Left renal cortex interstitium (tissue), 4 donors: ENCODE results near the gene TAS1R2. TPM values are rescaled to one million over a fixed set of nuclear protein-coding genes. Genes with fewer than 3 reads are reported as not detected.
"Not testable (repeated sequence)": the region's sequence is repeated elsewhere in the genome, so short reads cannot be mapped to it uniquely, and the experiment has no call there.

Experiments
- DNase-seq, 4 donors: peaks; one replicate each; pipeline ENCODE4 v3.0.0-alpha.2; 2013; ENCODE audit warnings: low read depth in 4 of 4, low spot score in 2 of 4, missing footprints in 1 of 4
- polyA plus RNA-seq, 4 donors: library from polyadenylated mRNA; unstranded; fragments of 120-200 nt; gene quantifications; one replicate each; pipeline ENCODE4 v1.2.1, GENCODE V29; 2013; ENCODE audit not compliant: insufficient read length in 4 of 4

The TAS1R2 gene
- polyA plus RNA-seq, 4 donors = not detected

DNA sequence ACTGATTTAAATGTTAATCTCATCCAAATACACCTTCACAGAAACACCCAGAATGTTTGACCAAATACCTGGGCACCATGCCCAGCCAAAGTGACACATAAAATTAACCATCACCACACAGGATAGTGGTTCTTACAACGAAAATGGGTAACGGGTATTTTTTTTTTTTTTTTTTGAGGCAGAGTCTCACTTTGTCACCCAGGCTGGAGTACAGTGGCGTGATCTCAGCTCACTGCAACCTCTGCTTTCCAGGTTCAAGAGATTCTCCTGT is 11.1 kb upstream of the TAS1R2 start:
- not testable (repeated sequence) for DNase-seq

DNA sequence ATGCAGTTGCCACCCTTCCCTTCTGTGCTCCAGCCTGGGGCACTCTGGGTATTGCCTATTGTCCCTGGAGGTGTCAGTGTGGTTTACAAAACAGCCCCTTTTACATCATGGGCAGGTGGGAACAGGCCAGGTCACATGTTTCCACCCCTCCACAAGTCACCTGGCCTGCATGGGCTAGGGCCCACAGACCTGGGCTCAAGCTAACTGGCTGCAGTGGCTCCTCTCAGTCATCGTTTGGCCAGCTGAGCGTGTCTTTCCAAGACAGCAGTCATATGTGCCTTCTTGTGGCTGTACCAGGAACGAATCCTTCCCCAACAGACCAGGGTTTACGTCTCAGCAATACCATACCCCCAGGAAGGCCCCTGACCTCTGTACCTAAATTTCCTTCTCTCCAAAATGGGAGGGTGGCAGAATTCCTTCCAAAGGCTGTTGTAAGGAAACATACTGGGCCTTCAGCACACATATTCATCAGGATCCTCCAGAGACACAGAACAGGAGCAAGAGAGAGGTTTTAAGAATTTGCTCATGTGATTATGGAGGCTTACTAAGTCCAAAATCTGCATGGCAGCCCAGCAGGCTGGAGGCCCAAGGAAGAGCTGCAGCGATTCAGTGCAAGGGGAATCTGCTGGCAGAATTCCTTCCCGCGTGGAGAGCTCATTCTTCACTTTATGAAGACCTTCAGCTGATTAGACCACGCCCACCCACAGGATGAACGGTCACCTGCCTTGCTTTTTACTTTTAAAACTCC is 10.6 kb upstream of the TAS1R2 start:
- DNase-seq = no peak

DNA sequence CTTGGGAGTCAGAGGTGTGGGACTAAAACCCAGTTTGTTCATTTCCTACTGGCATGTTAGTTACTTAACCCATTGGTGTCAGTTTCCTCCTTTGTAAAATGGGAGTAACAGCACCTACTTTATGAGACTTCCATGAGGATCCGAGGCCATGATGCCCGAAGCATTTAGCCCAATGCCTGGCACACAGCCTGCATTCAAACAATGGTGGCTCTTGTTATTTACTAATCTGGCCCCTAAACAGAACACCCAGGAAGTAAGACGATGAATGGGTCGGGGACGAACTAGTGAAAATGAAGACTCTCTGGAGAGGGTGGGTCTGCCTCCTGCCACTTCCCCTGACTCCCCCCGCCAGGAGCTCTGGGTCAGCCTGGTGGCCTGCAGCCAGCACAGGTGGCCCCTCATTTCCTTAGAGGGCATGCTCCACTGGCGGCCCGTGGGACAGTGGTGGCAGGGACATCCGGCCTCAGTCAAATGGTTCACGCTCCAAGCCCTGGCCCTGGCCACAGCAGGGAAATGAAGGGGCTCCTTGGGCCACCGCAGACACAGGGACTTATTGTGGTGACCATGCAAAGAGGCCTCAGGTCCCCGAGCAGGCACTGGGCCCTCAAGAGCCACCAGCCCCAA is 9.5 kb upstream of the TAS1R2 start:
- no peak for DNase-seq

GRCh38 chr1:18868354-18868753 is 8.9 kb upstream of the TAS1R2 start:
- no peak for DNase-seq

DNA sequence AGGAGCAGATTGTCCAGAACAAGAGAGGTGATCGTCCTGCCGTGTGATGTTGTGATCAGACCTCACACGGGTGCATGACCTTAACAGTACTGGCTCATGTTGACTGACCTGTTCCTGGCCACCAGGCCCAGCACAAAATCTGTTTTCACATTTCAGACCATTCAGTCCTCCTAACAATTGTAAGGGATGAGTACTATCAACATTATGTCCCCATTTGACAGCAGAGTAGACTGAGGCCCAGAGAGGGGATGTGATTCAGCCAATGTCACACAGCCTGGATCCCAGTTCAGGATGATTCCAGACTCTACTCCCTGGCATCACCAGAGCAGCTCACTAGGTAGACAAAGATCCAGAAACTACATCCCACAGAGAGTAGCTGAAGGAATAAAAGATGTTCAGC is 7.4 kb upstream of the TAS1R2 start:
- DNase-seq = no peak

- no peak for DNase-seq
Observed at GRCh38 chr1:18866314-18866713, 6.9 kb upstream of the TAS1R2 start.

- DNase-seq = no peak
Observed at GRCh38 chr1:18865176-18865575, 5.7 kb upstream of the TAS1R2 start.

DNA sequence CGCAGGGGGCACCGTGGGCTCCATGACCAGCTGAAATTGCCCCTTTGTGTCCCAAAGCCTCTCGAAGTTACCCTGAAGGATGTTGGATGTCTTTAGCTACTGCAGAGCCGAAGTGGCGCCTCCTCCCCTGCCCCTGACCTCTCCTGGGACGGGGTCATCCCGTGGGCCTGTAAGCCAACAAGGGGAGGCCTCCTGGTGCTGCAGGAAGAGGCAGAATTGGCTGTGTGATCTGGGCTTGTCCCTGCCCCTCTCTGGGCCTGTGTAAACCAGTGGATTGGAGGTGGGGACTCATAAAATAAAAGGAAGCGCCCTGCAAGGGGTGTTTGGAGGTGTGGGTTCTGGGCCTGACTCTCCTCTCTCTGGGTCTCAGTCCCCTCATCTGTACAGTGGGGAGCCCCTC is 2.1 kb upstream of the TAS1R2 start:
- no peak for DNase-seq

GRCh38 chr1:18861082-18861481 is 1.6 kb upstream of the TAS1R2 start:
- no peak for DNase-seq

DNA sequence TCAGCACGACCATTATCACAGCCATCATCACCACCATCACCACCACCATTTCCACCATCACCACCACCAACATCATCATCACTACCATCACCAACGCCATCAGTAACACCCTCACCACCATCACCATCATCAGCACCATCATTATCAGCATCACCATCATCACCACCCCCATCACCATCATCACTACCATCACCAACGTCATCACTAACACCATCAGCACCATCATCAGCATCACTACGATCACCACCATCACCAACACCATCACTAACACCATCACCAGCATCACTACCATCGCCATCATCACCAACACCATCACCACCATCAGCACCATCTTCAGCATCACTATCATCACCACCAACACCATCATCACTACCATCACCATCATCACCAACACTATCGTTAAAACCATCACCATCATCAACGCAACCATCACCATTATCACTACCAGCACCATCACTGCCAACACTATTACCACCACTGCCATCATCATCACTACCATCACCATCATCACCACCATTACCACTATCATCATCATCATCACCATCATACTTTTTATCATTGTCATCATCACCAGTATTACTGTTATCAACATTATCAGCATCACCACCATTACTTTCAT is 1.3 kb downstream of the TAS1R2 start:
- no peak for DNase-seq

GRCh38 chr1:18856435-18856834 is 3.0 kb downstream of the TAS1R2 start:
- no peak for DNase-seq

- DNase-seq = no peak
Observed at GRCh38 chr1:18855573-18855972, 3.9 kb downstream of the TAS1R2 start.

DNA sequence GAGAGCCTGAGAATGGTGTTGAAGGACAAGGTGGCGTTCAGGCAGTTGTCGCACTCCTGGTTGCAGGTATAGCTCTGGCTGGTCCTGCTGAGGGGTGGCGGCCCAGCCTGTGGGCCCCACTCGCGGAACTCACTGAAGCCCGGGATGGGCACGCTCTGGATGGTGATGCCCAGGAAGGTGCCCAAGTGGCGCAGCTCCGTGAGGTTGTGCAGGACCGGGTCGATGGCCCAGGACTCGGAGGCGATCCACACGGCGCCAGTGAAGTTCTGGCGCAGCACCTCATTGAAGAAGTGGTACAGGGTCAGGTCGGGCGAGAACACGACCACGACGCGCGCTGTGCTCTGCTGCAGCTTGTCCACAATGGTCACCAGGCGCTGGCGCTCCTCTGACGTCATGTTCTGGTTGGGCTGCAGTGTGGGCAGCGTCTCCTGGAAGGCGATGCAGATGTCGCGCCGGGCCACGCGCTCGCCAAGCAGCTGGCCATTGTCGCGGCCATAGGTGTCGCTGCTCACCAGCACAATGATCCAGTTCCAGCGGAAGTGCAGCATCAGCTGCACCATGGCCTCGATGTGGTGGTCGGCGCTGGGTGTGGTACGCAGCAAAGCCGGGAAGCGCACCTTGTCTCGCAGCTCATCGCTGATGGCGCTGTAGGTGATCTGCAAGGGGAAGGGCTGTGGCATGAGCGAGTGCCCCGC is 5.0 kb downstream of the TAS1R2 start:
- no peak for DNase-seq

DNA sequence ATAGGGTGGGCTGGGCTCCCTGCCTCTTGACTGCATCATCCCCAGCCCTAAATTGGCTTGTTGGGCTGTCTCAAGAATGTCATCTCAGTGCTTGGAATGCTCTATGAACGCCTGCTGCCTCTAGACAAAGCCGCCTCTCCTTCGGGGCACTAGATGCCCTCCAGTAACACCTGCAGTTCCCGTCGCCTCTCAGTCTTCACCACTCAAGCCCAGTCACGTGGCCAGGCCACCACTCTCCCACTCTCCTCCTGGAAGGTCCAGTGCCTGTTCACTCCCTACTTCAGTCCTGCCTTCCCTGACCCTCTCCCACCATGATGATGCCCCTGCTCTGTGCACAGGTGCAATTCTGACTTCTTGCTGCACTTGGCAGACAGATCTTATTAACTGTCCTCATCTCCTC is 7.0 kb downstream of the TAS1R2 start:
- no peak for DNase-seq

DNA sequence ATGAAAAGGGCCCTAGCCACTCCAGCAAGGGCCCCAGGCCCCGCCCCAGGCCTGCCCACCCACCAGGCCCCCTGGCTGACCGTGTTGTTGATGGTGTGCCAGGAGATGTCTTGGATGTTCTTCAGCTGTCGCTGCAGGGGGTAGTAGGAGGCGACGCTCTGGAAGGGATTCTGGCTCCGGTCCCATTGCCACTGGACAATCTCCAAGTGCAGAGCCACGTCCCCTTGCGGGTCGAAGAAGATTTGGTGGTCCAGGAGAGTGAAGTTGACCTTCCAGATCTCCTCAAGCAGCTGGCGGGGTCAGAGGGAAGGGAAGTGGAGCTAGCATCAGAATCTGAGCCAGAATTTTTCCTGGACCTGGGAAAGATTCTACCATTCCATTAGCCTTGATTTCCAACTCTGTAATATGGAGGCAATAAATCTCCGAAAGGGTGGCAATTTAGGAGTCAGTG is 10.2 kb downstream of the TAS1R2 start:
- peak; percentile 19 to 46 (median 42) for DNase-seq

DNA sequence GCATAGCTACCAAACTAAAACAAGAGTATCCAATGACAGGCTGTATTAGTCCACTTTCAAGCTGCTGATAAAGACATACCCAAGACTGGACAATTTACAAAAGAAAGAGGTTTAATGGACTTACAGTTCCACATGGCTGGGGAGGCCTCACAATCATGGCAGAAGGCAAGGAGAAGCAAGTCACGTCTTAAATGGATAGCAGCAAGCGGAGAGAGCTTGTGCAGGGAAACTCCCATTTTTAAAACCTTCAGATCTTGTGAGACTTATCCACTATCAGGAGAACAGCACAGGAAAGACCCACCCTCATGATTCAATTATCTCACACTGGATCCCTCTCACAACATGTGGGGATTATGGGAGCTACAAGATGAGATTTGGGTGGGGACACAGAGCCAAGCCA is 11.7 kb downstream of the TAS1R2 start:
- not testable (repeated sequence) for DNase-seq

- no peak for DNase-seq
Observed at GRCh38 chr1:18840145-18840544, 19.3 kb downstream of the TAS1R2 start.

GRCh38 chr1:18836654-18837053 is 22.8 kb downstream of the TAS1R2 start:
- no peak for DNase-seq

DNA sequence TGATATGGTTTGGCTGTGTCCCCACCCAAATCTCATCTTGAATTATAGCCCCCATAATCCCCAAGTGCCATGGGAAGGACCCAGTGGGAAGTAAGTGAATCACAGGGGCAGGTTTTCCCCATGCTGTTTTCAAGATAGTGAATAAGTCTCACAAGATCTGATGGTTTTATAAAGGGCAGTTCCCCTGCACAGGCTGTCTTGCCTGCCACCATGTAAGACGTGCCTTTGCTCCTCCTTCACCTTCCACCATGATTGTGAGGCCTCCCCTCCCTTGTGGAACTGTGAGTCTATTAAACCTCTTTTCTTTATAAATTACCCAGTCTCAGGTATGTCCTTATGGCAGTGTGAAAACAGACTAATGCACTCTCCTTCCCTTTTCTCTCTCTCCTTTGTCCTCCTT is 27.1 kb downstream of the TAS1R2 start:
- DNase-seq = not testable (repeated sequence)

GRCh38 chr1:18831656-18832055 is 27.8 kb downstream of the TAS1R2 start:
- no peak for DNase-seq

GRCh38 chr1:18830596-18830995 is 28.9 kb downstream of the TAS1R2 start:
- no peak for DNase-seq

GRCh38 chr1:18829671-18830070 is 29.8 kb downstream of the TAS1R2 start:
- DNase-seq = no peak
